VCaP (cell line): ENCODE results near the gene NRN1L.

Source experiments
- H3K27ac ChIP-seq: fragments of 450-650 bp; 2 replicates; pipeline ENCODE4 v1.5.1; 2017
- CTCF ChIP-seq: fragments of 450-650 bp; conservative IDR thresholded peaks from 2 replicates; pipeline ENCODE4 v1.5.1; 2017; ENCODE audit warnings: mild to moderate bottlenecking, moderate library complexity

Gene NRN1L

GRCh38 chr16:67885545-67885944 is 860 bp downstream of the NRN1L start:
- no peak for TF ChIP-seq CTCF
- no peak overlapping the region for H3K27ac ChIP-seq

GRCh38 chr16:67885976-67886375 is 1.3 kb downstream of the NRN1L start:
- no peak for TF ChIP-seq CTCF
- H3K27ac ChIP-seq: no peak overlapping the region

GRCh38 chr16:67886387-67886786 is 1.7 kb downstream of the NRN1L start:
- H3K27ac ChIP-seq: no peak overlapping the region
- TF ChIP-seq CTCF: no peak

GRCh38 chr16:67888331-67888730 is 3.6 kb downstream of the NRN1L start:
- no peak overlapping the region for H3K27ac ChIP-seq
- TF ChIP-seq CTCF: no peak

- H3K27ac ChIP-seq: peak overlapping the region; percentile 81
These were observed 7.7 kb downstream of the NRN1L start for GRCh38 chr16:67892375-67892774.

GRCh38 chr16:67892899-67893742 is 8.4 kb downstream of the NRN1L start, which contains the start of gene PSKH1:
TSS of gene PSKH1 (plus strand) at chr16:67893254. CDS start at chr16:67908750, 15,496 bp downstream.
- peak within 1 kb of the TSS; percentile 81 for H3K27ac ChIP-seq
- no peak for TF ChIP-seq CTCF

More at GRCh38 chr16:67892375-67892774, 7.7 kb downstream of the NRN1L start:
- no peak for TF ChIP-seq CTCF

- peak overlapping the region; percentile 81 for H3K27ac ChIP-seq
- no peak for TF ChIP-seq CTCF
These were observed 9.2 kb downstream of the NRN1L start for GRCh38 chr16:67893743-67894399.
